ENCODE measurements around the gene TM9SF4.

DNA sequence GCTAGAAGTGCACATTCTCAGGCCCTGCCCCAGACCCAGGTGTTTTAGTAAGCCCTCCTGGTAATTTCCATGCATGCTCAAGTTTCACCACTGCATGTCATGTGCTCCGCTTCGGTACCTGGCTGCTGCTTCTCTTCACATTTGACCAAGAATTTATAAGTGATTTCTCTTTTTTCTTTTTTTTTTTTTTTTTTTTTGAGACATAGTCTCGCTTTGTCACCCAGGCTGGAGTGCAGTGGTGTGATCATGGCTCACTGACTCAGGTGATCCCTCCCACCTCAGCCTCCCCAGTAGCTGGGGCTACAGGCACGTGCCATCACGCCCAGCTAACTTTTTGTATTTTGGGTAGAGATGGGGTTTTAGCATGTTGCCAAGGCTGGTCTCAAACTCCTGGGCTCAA lies 16.0 kb downstream of the TM9SF4 start:
- TF ChIP-seq YY1 (IDR thresholded peaks at IDR 0.05; ENCODE audit: low read depth), result no peak
- no peak for TF ChIP-seq TAF1 (IDR thresholded peaks at IDR 0.05; ENCODE audit: low read depth)
- TF ChIP-seq RAD21 (IDR thresholded peaks at IDR 0.05; ENCODE audit: low read depth), result no peak
- TF ChIP-seq CREB1 (IDR thresholded peaks at IDR 0.05; ENCODE audit: low read depth), result no peak
- TF ChIP-seq FOXM1 (IDR thresholded peaks at IDR 0.05; ENCODE audit: borderline replicate concordance, low read depth), result no peak
- TF ChIP-seq, protein P1, sequence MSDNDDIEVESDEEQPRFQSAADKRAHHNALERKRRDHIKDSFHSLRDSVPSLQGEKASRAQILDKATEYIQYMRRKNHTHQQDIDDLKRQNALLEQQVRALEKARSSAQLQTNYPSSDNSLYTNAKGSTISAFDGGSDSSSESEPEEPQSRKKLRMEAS (IDR thresholded peaks at IDR 0.05), result no peak
- no peak for TF ChIP-seq CEBPB (IDR thresholded peaks at IDR 0.05)
- no peak for TF ChIP-seq EP300 (IDR thresholded peaks at IDR 0.05; ENCODE audit: borderline replicate concordance)
- TF ChIP-seq TEAD4 (IDR thresholded peaks at IDR 0.05), result no peak
- no peak for TF ChIP-seq TCF12 (IDR thresholded peaks at IDR 0.05; ENCODE audit: low read depth)
- TF ChIP-seq NFIC (IDR thresholded peaks at IDR 0.05), result no peak
- TF ChIP-seq REST (IDR thresholded peaks at IDR 0.05; ENCODE audit: low read depth), result no peak
- TF ChIP-seq, protein P2, sequence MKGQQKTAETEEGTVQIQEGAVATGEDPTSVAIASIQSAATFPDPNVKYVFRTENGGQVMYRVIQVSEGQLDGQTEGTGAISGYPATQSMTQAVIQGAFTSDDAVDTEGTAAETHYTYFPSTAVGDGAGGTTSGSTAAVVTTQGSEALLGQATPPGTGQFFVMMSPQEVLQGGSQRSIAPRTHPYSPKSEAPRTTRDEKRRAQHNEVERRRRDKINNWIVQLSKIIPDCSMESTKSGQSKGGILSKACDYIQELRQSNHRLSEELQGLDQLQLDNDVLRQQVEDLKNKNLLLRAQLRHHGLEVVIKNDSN (IDR thresholded peaks at IDR 0.05), result no peak
- no peak for TF ChIP-seq ZBTB7A (IDR thresholded peaks at IDR 0.05; ENCODE audit: low read depth)

Data from Ishikawa (cell line).